ENCODE data around the gene CTXN3.

CTXN3 gene

DNA sequence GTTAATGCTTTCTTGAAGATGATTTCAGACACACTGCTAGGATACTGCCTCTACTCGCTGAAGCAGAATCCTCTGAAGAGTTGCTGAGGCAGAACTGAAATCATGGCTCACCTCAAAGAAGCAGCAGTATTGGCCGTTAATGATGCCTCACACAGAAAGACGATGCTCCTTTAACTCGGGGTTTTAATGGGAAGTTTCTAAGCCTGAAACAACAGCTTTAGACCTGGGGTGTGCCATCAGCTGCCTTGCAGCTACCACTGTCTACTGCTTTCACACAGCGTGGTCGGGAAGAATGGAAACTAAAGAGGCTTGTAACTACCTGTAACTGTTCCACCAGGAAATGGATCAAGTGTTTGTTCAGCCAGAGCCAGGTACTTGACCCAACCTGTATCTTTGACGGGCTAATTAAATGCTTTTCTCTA lies at the start of gene CTXN3:
TSS of gene CTXN3 (plus strand) at position 65 of the 422 bp plus-strand sequence. CDS start 8,440 bp downstream, outside the sequence.
- no peak for DNase-seq

GRCh38 chr5:127599320-127599719 lies 49.6 kb upstream of the CTXN3 start:
- no peak for DNase-seq

GRCh38 chr5:127599847-127600246 lies 49.0 kb upstream of the CTXN3 start:
- no peak for DNase-seq

- no peak for DNase-seq
These were observed 47.8 kb upstream of the CTXN3 start for GRCh38 chr5:127601111-127601510.

DNA sequence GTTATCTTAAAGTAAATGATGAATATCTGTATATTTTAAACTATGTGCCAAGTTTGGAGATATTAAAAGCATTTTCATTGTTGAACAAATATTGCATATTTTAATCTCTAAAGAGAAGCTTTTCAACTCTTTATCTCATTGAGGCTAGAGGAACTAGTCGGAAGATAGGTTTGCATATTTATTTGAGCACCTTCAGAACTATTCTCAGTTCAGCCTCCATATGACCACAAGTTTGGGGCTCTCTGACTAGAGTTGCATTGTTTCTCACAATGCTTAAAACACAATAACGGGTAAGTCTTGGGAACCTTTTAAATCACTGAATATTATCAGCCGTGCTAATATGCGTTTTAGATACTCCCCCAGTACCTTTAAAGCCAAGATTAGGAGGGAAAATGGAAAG lies 47.3 kb upstream of the CTXN3 start:
- DNase-seq, result no peak

DNA sequence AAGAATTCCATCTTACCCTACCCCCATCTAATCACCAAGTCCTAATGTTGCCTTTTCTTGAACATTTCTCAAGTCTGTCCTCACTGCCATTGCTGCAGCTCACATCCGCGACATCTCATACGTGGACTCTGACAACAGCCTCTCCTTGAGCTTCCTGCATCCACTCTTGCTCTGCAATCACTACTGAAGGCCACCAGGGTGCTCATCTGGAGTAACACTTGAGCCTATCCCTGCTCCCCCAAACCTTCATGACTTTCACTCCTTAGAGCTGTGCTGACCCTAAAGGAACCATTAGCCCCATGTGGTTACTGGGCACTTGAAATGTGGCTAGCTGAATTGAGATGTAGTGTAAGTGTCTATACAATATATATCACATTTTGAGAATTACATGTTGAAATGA lies 46.4 kb upstream of the CTXN3 start:
- no peak for DNase-seq

DNA sequence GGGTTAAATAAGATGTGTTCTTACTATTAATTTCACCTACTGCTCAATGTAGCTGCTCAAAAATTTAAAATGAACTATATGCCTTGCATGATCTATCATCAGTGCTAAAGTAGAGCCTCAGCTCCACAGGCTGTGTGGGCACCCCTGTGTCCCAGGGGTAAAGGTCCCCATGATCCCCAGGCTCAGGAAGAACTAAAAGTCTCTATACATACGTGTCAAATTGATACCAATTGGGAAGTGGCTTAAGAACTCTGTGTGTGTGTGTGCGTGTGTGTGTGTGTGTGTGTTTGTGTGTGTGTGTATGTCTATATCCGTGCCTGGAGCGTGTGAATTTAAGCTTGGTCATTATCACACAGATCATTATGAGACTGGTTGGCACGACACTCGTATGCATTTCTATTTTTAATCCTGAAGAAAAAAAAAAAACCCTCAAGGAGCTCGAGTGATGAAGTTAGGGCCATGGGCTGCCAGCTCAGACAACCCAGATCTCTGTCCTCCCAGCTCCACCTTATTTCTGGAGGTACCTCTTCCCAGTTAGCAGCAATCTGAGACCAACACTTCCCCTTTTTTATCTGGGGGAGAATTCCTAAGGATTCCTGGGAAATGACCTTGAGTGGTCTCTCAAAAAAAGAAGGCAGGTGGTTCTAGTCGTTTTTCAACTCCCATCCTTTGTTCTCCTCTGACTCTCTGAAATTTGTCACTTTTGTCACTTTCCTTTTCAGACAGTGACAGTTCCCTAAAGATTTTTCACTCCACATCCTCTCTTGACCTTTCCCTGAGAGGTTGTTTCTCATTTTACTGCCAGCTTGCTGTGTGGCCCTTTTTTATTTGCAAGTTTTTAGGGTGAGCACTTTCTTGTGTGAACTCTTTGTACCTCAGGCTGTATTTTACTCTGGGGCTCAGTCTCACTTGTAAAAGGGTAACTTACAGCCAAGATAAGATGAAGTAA lies 45.7 kb upstream of the CTXN3 start:
- no peak for DNase-seq

- DNase-seq, result no peak
These were observed 40.7 kb upstream of the CTXN3 start for GRCh38 chr5:127608077-127608660.

DNA sequence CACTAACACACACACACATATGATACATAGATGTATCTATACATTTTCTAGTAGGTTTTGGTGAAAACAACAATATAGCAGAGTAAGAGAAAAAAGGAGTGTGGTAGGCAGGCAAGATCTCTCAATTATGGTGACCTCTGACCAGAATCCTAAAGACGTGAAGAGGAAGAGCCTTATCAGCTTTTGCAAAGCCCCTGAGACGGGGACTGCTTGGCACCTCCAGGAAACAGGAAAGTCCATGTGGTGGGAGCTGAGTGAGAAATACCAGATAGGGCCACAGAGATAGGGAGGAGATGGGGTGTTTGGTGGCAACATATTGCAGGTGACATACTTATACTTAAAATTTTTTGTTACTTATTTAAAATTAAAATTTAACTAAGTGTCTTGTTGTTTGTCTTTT lies 39.9 kb upstream of the CTXN3 start:
- no peak for DNase-seq

- DNase-seq, result no peak
These were observed 38.9 kb upstream of the CTXN3 start for GRCh38 chr5:127609957-127610356.

DNA sequence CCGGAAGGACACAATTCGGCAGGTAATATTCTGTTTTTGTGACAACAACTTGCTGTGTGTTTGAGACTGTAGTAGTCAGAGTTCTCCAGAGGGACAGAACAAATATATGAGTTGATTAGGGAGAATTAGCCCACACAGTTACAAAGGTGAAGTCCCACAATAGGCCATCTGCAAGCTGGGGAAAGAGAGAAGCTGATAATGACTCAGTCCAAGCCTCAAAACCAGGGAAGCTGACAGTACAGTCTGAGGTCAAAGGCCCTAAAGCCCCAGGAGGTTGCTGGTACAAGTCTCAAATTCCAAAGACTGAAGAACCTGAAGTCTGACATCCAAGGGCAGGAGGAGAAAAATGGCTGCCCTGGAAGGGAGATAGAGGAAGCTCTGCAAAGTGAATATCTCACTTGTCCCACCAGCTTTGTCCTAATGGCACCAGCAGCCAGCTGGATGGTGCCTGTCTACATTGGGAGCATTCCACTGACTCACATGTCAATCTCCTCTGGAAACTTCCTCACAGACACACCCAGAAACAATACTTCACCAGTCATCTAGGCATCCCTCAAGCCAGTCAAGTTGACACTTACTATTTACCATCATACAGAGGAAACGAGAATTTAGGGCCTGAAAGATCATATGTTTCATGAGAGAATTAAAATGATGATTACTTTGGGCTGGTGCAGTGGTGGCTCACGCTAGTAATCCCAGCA lies 36.3 kb upstream of the CTXN3 start:
- DNase-seq, result no peak

DNA sequence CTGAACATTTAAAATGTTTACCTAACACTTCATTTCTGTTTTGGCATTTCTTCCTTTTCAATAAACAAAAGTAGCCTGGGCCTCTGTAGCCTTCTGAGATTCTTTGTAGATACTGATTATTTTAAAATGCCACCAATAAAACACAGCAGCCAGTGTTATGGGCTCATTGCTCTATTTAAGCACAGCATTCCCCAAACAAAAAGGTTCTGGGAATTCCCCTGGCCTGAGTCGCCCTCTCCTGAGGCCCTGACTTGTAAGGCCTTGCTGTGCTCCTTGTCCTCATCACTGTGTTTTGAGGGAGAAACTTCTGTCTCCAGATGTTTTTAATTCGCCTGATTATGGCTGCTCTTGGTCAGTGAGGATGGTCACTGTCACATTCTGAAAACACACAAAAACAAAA lies 33.0 kb upstream of the CTXN3 start:
- DNase-seq, result no peak

GRCh38 chr5:127619908-127620479 lies 28.9 kb upstream of the CTXN3 start:
- no peak for DNase-seq

DNA sequence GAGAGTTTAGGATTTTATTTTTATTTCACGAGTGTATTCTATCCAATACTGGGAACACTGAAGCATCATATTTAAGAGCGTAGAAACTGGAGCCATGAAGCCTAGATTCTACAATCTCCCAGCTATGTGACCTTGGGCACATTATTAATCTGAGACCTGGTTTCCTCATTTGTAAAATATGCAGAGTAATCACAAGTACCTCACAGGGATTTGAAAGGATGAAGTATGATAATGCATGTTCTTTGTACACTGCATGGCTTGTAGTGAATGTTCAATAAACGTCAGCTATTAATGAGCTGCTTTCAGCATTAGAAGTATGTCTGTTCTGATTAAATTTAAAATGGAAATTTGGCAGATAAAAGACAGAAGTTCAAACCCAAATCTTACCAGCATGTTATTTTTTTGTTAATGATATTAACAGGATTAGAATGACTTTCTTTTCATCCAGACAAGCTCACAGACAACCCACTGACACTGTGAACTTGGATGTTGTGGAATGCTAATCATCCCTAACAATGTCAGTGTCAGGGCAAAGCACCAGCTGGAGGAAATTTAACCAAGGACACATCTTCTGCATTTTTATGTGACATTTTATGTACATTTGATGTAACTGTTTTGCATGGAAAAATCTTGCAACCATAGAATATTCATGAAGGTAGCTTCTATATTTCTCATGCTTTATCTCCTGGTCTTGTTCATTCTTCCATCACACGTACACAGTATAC lies 27.1 kb upstream of the CTXN3 start:
- no peak for DNase-seq

- no peak for DNase-seq
These were observed 14.9 kb upstream of the CTXN3 start for GRCh38 chr5:127634007-127634406.

GRCh38 chr5:127639828-127640227 lies 9.1 kb upstream of the CTXN3 start:
- DNase-seq, result no peak

DNA sequence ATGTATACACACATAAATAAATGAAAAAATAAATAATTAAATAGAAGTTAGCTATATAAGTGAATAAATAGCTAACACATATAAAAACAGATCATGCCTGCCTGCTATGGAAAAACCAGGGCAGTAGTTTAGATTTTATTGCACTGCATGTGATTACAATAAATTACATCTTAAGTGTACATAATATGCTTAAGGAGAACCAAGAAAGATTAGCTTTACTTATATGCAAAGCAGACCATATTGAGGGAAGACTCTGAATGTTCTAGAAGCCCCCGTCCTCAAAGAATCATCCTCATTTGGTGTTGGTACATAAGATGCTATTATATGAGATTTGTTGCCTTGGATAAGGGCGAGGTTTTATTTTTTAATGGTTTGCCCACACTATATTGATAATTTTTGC lies 5.9 kb upstream of the CTXN3 start:
- DNase-seq, result no peak

- DNase-seq, result no peak
These were observed 5.3 kb upstream of the CTXN3 start for GRCh38 chr5:127643607-127644006.

DNA sequence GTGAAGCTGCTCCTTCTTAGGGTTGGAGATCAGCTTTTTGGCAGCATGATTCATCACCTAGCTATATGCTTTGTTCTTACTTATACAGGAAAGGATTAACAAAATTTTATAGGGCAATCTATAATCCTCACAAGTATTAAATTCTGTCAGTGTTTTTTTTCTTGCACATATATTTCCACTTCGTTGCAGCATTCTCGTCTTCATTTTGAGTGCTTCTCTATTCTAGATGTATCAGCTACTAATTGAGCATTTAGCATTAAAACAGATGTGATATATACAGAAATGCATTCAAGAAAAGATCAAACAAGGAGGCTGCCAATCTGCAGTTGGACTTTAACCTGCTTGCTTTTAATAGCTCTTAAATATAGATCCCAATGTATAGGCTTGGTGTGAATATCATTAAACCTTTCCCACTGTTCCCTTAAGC lies 3.6 kb upstream of the CTXN3 start:
- DNase-seq, result no peak

- no peak for DNase-seq
These were observed 1.4 kb upstream of the CTXN3 start for GRCh38 chr5:127647361-127647958.

- DNase-seq, result no peak
These were observed 1.1 kb downstream of the CTXN3 start for GRCh38 chr5:127650022-127650421.

- DNase-seq, result no peak
These were observed 1.8 kb downstream of the CTXN3 start for GRCh38 chr5:127650649-127651048.
